Stimulated activated naive CD4-positive, alpha-beta T cell treated with Interleukin-2 at 50 U/mL for 16 hours (primary cell): ENCODE results near the gene IRAK2.
"Not testable (repeated sequence)": the region's sequence is repeated elsewhere in the genome, so short reads cannot be mapped to it uniquely, and the experiment has no call there.

Experiments used
- DNase-seq: peaks from one replicate; lab custom pipeline; 2025; lab: John Stamatoyannopoulos, UW

Gene IRAK2

DNA sequence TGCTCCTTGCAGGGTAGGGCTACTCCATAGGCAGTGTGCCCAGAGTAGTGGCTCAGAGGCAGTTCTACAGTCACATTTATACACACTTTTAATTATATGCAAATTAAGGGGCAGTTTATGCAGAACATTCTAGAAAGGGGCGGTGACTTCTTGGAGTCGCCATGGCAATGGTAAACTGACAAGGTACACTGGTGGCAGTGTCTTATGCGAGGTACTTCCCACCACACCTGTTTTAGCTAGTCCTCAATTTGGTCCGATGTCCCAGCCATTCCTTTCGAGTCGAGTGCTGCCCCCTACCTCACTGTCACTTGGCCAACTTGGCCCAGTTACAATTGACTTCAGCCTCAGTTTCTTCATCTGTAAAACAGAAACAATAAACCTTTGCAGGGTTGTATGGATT is 3.8 kb upstream of the IRAK2 start:
- DNase-seq: no peak

DNA sequence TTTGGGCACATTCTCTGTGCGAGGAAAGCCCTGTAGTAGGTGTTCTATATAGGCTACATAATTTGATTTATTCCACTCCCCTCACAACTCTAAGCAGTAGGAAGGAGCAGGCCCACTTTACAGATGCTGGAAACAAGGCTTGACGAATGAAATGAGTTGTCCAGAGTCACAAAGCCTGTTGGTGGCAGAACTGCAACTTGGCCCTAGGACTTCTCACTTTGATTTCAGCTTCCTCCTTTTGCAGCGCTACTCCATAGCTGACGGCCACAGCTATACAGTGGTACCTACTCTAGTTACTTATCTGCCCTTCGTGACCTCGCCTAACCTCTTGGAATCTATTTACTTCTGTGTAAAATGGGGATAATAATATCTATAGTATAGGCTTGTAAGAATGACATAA is 2.5 kb upstream of the IRAK2 start:
- DNase-seq: no peak

DNA sequence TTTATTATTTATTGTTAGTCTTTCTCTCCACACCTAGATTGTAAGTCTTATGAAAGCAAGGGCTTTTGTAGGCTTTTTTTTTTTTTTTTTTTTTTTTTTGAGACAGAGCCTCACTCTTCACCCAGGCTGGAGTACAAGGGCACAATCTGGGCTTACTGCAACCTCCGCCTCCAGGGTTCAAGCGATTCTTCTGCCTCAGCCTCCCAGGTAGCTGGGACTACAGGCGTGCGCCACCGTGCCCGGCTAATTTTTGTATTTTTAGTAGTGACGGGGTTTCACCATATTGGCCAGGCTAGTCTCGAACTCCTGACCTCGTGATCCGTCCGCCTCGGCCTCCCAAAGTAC is 546 bp upstream of the IRAK2 start:
- not testable (repeated sequence) for DNase-seq

DNA sequence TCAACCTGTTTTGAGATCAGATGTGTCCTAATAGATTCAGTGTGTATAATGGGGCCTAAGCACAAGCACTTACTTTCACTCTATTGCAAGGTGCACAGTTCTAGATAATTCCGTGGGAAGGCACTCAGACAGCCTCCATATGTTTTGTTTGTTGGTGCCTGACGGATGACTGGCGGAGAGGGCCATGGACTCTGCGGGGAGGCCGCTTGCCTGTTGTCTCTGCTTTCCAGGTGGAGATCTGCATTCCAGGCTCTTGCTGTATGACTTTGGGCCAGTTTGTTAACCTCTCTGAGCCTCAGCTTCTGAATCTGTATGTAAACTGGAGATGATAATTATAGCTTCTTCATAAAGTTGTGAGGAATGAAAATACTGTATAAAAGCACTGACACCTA is 1.5 kb downstream of the IRAK2 start:
- DNase-seq: no peak

DNA sequence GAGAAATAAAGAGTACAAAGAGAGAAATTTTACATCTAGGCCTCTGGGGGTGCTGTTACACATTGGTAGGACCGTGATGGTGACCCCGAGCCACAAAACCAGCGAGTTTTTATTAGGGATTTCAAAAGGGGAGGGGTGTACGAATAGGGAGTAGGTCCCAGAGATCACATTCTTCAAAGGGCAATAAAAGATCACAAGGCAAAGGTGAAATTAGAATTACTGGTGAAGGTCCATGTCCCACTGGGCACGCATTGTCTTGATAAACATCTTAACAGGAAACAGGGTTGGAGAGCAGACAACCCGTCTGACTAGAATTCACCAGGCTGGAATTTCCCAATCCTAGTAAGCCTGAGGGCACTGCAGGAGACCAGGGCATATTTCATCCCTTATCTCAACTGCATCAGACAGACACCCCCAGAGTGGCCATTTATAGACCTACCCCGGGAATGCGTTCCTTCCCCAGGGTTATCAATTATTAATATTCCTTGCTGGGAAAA is 4.3 kb downstream of the IRAK2 start:
- DNase-seq: no peak

DNA sequence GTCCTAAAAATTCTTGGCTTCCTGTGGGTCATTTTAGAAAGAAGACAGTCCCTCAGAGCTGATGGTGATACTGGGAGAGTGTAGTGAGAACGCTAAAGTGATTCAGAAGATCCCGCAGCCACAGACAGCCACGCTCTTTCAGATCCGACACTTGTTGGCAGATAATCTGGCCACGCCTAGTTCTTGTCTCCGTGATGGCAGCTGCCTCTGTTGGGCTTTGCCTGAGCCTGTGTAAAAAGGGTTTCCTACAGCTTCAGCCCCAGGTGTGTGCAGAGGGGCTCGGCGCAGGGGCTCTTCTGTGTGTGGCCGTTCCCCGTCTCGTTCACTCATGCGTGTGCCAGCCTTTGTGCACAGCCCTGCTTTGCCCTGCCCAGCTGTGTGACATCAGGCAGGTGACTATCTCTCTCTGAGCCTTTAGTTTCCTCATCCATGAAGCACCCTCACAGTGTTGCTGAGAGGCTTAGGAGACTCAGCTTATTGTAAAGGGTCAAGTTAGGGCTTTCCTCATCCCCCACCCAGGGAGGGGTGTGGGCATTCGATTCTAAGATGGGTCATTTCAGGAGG is 6.3 kb downstream of the IRAK2 start:
- DNase-seq: no peak

DNA sequence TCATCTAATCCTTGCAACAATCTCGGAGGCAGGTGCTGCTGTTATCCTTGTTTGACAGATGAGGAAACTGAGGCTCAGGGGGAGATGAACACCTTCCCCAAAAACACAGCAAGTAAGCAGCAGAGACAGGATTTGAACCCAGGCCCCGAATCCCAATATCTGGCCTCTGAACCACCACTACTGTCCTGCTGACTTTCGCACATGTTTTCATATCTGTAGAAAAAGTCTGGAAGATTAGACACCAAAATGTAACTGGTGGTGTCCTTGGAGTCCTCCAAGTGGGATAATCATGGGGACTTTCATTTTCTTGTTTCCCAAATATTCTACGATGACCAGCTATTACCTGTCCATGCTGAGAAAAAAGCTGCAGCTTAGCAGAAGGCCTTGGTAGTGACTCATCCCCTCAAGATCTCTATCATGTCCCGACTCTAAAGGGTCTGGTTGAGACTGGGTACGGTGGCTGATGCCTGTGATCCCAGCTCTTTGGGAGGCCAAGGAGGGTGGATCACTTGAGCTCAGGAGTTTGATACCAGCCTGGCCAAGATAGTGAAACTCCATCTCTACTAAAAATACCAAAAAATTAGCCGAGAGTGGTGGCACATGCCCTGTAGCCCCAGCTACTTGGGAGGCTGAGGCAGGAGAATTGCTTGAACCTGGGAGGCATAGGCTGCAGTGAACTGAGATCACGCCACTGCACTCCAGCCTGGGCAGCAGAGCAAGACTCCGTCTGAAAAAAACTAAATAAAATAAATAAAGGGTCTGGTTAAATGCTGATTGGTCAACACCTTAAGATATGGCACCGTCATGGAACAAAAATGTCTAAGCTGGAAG is 8.6 kb downstream of the IRAK2 start:
- no peak for DNase-seq

DNA sequence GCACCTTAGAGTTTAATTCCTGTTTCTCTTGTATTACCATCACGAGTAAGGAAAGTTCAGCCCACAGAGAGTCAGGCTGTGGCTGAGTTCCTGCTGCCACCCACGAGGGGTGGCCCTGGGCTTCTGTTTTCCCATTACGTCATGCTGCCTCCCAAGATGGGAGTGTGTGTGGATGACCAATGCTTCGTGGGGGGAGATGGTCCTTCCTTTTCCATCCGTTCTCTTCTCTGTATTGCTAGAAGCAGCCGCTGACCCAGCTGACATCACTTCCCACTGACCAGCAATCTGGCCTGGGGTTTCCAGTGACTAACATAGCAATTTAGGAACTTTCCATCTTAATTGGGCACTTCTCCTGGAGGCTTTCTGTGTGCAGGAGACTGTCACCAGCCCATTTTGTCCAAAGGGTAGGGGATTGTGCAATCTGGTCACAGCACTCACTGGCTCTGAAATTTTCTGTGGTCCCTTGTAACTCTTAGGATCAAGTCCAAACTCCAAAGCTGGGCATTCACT is 9.3 kb downstream of the IRAK2 start:
- DNase-seq: no peak

DNA sequence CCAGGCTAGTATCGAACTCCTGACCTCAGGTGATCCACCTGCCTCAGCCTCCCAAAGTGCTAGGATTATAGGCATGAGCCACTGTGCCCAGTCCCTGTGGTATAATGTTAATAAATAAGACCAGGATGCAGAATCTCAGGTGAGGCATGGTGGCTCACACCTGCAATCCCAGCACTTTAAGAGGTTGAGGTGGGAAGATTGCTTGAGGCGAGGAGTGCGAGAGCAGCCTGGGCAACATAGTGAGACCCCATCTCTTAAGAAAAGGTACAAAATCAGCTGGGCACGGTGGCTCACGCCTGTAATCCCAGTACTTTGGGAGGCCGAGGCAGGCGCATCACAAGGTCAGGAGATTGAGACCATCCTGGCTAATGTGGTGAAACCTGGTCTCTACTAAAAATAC is 10.6 kb downstream of the IRAK2 start:
- DNase-seq: not testable (repeated sequence)

DNA sequence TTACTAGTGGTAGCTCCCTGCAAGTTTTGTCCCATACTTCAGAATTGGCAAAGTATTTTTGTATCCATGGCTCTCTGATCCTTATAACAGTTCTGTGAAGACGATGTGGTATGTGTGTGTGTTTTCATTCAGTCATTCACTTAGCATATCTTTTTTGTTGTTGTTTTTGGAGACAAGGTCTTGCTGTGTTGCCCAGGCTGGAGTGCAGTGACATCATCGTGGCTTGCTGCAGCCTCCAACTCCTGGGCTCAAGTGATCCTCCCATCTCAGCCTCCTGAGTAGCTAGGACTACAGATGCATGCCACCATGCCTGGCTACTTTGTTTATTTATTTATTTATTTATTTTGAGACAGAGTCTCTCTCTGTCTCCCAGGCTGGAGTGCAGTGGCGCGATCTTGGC is 11.4 kb downstream of the IRAK2 start:
- DNase-seq: not testable (repeated sequence)

DNA sequence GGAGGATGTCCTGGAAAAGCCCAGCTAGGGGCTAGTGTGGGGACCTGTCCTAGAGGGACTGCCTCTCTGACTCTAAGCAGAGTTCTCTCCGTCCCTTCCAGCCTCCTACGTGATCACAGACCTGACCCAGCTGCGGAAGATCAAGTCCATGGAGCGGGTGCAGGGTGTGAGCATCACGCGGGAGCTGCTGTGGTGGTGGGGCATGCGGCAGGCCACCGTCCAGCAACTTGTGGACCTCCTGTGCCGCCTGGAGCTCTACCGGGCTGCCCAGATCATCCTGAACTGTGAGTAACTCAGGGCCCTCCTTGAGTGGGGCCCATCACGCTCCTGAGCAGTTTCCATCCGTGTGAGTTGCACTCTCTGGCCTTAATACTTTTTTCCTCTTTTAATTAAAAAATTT is 13.0 kb downstream of the IRAK2 start:
- no peak for DNase-seq

DNA sequence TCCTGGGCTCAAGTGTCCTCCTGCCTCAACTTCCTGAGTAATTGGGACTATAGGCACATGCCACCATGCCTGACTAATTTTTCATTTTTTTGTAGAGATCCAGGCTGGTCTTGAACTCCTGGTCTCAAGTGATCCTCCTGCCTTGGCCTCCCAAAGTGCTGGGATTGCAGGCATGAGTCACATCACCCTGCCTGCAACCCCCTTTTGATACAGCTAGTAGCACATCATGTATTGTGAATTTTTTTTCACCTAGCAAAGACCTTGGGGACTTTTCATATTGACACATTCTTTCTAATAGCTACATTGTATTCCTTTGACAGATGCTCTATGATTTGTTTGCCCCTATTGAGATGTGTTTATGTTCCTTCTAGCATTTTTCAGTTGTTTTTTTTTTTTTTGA is 14.2 kb downstream of the IRAK2 start:
- DNase-seq: no peak

DNA sequence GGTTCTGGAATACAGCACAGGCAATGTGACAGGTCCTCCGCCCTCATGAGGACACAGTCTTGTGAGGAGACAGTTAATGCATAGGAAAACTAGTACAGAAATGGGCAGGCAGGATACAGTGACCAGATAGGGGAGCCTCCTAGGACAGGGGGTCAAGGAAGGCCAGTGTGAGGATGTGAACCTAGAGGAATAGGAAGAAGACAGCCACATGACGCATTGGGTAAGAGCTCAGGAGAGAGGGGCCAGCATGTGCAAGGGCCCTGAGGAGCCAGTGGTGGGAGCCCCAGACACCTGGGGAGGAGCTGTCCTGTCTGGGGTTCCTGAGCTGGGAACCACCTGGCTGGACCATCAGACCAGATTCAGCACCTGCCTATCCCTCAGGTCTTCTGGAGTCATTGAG is 15.6 kb downstream of the IRAK2 start:
- no peak for DNase-seq

DNA sequence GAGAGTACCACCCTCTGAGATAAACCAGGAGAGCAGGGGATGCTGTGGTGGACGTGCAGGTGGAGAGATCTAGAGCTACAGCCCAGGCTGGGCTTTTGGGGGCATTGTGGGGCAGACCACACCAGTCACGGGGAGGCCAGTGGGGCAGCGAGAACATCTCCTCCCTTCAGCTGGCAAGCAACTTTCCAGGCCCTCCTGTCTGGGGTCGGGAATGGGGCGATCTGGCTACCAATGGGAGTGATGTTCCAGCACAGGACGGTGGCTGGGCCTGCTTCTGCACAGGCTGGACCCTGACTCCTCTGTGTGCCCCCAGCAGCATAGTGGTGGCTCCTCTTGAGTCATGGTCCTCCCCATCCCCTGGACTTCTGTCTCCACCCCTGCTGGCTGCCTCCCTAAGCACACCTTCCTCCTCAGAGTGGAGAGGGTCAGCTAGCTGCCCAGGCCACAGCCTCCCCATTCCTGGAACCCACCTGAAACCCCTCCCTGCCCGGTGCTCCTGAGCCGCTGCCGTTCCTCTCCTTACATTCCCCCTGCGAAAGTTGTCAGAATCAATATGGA is 16.1 kb downstream of the IRAK2 start:
- no peak for DNase-seq

DNA sequence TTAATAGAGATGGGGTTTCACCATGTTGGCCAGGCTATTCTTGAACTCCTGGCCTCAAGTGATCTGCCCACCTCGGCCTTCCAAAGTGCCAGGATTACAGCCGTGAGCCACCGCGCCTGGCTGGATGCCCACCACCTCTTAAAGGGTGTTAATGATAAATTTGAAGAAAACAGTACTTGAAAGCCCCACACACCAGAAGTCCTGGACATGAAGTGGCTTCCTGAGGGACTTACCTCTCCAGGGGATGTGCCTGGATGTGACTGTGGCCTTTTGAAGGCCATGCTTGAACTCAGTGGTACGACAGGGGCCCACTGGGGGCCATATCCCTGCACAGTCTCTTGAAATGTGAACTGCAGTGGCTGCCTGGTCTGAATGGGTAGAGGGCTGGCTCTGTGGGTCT is 18.2 kb downstream of the IRAK2 start:
- DNase-seq: no peak

DNA sequence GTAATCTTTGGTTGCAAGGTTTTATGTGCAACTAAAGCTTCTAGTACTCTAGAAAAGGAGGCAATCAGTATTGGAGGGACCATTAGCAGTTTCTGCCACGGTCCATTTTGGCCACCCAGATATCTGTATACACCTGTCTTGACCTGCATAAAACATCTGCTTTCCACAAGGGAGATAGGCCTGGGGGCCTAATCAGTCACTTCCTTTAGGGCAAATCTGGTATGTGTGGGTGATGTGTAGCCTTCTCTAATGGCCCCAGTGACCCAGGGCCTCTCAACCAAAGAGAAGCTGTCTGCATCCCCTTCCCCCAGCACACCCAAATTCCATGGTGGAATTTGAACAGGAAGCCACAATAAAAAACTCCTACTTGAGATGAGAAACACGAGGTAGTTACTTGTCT is 19.5 kb downstream of the IRAK2 start:
- no peak for DNase-seq

DNA sequence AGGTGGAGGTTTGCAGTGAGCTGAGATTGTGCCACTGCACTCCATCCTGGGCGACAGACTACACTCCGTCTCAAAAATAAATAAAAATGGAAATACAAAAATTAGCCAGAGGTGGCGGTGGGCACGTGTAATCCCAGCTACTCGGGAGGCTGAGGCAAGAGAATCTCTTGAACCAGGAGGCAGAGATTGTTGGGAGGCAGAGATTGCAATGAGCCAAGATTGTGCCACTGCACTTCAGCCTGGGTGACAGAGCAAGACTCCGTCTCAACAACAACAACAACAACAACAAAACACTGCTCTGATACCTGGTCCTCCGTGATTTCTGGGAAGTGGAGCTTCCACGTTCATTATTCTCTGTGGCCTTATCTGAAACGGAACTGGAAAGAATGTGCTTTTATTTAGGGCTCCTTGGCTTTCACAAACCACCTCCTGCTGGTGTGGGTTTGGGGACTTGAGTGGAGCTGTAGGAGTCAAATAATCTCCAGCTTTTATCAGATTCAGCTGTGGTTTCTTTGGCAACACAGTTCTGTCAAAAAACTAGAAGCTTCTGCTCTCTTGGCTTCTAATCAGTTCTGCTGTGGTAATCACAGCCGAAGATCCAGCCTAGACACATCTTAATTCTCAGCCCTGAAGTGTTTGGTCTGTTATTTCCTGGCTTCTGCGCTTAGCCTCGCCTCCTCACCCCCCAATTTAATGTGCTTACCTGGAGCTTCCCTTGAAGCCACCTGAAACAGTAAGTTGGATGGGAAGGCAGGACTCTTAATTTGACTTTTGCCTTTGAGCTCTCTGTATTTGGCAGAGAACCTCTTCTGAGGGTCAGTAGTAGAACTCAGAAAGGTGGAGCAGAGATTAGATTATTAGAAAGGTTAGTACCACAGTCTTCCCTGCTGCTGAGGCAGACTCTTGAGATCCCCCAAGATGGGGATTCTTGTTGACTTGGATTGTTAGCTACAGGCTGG is 21.4 kb downstream of the IRAK2 start:
- no peak for DNase-seq

DNA sequence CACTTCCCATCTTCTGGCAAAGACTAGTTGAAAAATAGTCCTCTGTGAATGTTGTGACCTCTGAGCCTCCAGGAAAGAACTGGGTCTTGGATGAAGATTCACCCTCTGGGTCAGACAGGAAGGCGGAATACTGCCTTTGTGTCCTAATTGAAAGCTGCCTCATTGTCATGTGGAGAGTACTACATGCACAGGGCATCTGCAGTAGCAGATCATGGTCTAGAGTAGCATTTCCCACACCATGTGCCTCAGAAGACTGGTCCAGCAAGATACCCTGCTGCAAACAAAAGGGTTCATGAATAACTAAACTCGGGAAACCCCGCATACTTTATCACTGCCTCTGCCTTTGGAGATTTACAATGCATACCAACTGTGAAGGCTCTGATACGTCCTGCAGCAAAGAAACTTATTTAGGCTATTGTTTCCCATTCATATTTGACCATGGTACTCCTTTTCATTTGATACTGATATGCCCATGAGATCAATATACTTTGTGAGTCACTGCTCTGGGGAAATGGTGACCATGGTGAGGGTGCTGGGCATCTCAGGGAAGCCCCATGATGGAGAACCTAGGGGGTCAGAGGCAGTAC is 22.7 kb downstream of the IRAK2 start:
- DNase-seq: no peak

DNA sequence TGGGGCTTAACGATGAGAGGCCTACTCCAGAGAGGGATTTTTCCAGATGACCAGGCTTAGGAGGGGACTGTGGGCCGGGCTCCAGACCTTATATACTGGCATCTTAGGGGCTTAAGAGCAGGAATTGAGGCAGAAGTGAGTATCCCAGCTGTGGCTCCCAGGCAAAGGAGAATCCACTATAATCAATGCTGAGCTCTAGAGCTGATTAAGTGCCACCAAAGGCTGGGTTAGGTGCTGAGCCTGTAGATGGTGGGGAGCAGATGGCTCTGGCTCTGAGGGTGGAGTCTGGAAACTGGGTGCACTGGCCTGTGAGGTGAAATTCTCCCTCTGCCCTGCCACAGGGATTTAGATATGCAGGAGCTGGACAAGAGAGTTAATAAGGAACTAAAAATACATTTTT is 23.2 kb downstream of the IRAK2 start:
- no peak for DNase-seq

DNA sequence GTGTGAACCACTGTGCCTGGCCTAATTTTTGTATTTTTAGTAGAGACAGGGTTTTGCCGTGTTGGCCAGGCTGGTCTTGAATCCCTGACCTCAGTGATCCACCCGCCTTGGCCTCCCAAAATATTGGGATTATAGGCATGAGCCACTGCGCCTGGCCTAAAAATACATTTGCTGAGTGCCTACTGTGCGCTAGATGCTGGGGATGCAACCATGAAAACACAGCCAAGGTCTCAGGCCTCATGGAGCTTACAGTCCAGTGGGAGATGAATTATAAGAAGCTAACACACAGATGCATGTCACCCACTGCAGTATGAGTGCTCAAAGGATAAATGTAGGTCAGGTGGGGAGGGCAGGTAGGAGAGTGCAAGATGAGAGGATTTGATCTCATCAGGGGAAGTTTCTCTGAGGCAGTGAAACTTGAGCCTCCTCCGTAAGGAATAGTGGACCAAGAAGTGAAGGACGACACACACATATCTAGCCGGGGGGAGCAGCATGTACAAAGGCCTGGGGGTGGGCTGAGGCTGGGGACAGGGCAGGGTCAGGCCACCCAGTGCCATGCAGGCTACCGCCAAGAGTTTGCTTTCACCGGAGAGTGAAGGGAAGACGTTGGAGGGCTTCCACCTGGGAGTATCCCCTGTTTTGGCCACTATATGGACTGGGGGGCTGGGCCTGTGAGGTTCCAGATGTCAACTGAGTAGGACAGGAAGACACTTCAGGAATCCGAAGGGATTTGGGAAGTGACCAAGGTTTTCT is 24.3 kb downstream of the IRAK2 start:
- DNase-seq: no peak
